Activated CD4-positive, alpha-beta T cell treated with anti-CD3 and anti-CD28 coated beads, Interleukin-2, amount 50 U/mL, for 4 hours (primary cell): ENCODE measurements around the gene ZNF775.

Experiments used
- DNase-seq, 2 experiments: peaks; one replicate each; pipeline ENCODE4 v3.0.0-alpha.2; 2020

The ZNF775 gene

GRCh38 chr7:150346922-150347321 lies 32.2 kb upstream of the ZNF775 start:
- DNase-seq = no peak

GRCh38 chr7:150351587-150352194 lies 27.4 kb upstream of the ZNF775 start:
- no peak for DNase-seq

DNA sequence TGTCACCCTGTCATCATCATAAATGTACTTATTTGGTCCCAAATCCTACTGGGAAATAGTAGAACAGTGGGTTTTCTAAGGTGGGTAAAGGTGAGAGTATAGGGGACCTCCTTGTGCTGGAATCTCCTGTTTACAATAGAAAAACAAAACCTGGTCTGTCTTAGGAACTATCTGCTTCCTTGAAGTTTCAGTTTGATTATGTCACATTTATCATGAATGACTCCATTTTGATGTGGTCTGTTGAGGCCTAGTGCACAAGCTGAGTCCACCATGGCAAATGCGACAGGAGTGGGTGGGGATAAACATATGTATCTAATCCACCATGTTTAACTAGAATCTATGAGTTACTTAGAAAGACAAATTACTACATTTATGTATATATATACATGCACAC lies 23.5 kb upstream of the ZNF775 start:
- DNase-seq = no peak

DNA sequence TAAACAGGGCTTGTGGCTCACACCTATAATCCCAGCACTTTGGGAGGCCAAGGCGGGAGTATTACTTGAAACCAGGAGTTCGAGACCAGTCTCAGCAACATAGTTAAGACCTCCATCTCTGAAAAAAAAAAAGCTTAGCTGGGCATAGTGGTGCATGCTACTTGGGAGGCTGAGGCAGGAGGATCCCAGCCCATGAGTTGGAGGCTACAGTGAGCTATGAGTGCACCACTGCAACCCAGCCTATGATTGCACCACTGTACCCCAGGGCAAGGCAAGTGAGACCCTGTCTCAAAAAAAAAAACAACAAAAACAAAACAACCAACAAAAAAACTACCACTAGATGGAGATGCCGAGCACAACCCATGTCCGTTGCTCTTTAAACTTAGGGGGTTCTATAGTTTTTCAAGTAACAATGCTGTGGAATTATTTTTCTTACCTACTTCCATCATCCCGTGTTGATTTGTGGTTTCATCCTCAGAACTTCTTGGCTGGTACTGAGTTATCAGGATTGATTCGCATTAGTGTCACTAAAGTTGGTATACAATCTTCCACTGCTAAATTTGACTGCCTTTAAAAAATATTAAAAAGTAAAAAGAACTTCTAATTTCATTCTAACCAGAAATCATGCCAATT lies 22.7 kb upstream of the ZNF775 start:
- no peak for DNase-seq

DNA sequence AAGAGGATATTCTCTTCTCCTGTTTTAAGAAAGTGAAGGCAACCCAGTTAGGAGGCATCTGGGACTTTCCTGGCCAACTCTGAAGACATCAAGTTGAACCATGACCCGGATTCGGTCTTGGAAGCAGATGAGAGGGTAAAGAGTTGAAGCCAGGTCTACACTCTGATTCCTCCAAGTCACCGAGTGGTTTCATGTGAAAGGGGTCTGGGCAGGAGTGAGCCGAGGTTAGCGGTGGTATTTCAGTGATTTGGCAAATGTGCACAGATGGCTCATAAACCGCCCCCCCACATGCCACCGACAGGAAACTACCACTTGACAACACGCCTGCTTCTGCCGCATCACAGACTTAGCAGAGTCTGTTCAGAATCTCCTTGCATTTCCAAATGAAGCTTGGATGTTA lies 21.9 kb upstream of the ZNF775 start:
- DNase-seq = peak; percentile 60 to 67

DNA sequence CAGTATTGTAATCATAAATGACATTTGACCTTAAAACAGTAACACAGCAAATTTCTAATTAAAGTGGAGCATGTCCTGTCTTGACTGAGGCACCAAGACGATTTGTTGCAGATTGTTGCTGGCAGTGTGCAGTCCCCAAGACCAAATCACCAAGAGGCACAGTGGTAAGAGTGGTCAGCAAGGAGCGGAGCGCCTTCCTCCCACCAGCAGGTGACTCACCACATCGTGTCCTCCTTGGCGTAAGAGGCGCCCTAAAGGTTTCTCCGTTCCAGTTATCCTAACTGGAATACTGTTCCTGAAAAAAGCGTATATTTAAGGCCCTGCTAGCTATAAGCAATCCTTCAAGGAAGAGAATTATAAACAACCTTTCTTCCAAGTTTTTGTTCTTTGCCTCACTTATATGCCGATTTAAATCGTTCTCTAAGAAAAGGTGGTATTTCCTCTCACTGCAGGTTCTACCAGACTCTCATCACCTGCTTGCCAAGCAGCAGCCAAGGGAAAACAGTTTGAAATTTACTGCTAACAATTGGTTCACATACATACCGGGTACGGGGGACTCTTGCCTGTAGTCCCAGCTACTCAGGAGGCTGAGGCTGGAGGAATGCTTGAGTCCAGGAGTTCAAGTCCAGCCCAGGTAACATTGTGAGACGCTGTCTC lies 21.2 kb upstream of the ZNF775 start:
- no peak for DNase-seq

DNA sequence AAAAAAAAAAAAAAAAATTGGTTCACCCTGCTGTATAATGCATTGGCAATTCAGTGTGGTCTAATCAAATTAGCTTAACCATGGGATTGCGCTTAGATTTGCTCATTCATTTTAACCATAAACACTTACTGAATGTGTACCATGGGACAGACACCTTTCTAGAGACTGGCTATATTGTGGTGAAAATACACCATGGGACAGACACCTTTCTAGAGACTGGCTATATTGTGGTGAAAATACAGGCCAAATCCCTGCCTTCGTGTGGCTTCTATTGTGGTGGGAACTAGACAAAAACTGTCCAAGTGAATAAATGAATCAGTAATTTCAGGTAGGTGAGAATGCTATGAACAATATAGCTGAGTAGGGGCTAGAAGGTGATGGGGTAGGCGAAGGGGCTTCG lies 20.7 kb upstream of the ZNF775 start:
- no peak for DNase-seq

- DNase-seq = no peak
Measured at GRCh38 chr7:150358988-150359621, 20.0 kb upstream of the ZNF775 start.

DNA sequence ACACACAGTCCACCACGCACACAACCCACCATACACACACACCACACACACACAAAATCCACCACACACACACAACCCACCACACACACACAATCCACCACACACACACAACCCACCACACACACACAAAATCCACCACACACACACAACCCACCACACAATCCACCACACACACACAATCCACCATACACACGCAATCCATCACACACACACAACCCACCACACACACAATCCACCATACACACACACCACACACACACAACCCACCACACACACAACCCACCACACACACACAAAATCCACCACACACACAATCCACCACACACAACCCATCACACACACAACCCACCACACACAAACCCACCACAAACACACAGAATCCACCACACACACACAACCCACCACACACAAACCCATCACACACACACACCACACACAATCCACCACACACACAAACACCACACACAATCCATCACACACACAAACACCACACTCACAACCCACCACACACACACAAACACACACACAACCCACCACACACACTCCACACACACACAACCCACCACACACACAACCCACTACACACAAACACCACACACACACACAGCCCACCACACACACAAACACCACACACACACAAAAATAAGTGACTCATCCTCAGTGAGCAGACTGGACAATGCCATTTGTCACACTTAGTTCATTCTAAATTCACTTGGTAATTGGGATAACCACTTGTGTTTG lies 19.3 kb upstream of the ZNF775 start:
- no peak for DNase-seq

GRCh38 chr7:150360363-150361058 lies 18.6 kb upstream of the ZNF775 start:
- no peak for DNase-seq

DNA sequence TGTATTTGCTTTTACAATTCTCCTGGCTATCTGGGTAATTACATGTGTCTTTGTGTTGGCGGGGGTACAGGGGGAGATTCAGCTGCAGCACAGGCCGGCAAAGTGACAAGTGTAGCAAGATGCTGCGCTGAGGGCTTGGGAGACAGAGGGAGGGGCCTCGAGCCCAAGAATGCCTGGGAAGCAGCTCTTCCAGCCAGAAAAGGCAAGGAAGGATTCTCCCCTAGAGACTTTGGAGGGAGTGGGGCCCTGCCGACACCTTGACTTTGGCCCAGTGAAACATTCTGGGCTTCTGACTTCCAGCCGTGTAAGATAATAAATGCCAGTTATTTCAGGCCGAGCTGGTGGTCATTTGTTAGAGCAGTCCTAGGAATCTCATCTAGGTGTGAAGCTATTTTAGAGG lies 17.7 kb upstream of the ZNF775 start:
- no peak for DNase-seq

- DNase-seq = no peak
Measured at GRCh38 chr7:150361807-150362621, 17.1 kb upstream of the ZNF775 start.

DNA sequence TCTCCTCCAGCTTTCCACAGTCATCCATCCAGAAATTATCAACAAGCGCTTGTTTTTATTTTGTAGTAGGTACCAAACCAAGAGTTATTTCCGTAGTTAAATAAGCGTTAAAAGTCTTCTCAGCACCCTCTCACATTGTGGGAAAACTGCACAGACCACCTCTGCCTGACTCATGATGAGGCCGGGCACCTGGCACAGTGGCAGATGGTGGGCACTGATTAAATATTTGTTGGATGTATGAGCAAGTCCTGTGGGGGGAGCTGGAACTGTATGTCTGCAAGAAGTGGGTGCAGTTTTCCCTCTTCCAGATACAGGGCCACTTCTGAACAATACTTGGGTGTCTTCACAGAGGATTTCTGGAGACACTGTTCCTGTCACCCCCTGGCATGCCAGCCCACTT lies 15.8 kb upstream of the ZNF775 start:
- DNase-seq = no peak

DNA sequence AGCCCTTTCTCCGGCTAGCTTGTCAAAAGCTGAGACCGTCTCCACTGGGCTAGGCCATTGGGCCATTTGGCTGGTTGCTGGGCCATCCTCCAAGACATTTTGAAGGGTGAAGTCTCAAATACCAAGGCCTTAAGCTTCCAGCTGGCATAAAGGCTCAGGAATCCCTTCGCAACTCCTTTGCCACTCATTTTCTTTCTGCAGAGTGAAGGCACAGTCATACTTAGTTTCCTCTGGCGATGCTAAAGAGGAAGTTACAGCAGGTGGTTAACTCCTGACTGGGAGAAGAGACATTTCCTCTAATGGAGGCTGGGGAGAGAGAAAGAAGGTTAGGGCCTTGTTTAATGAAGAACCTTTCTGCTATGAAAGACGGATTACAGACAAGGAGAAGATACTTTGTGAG lies 15.3 kb upstream of the ZNF775 start:
- no peak for DNase-seq

- DNase-seq = no peak
Measured at GRCh38 chr7:150365194-150365593, 13.9 kb upstream of the ZNF775 start.

DNA sequence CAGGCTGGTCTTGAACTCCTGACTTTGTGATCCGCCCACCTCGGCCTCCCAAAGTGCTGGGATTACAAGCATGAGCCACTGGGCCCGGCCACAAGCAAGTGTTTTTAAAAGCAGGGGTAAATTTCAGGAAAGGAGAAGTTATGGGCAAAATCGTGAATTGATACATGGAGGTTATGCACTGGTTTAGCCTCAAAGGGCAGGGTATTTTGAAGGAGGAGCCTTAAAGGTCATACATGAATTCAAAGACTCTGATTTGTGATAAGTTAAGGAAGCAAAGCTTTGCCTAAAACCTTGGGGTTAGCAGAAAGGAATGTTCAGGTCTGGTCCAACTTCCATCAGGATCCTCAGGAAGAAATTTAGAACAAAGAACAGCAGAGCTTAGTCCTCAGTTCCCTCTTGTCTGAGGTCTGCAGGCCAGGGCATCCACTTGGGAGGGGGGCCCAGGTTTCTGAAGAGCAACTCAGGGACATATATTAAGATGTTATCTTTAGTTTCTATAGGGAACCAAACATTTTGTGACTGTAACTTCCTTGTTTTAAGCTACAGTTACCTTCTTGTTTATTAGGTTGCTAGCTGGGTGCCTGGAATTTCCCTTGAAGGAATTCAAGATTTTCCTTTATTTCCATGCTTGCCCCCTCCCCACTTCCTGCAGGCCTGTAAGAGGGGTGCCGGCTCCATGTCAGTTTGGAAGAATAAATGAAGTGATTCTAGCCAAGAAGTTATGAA lies 13.3 kb upstream of the ZNF775 start:
- DNase-seq = no peak

- no peak for DNase-seq
Measured at GRCh38 chr7:150367677-150368095, 11.4 kb upstream of the ZNF775 start.

DNA sequence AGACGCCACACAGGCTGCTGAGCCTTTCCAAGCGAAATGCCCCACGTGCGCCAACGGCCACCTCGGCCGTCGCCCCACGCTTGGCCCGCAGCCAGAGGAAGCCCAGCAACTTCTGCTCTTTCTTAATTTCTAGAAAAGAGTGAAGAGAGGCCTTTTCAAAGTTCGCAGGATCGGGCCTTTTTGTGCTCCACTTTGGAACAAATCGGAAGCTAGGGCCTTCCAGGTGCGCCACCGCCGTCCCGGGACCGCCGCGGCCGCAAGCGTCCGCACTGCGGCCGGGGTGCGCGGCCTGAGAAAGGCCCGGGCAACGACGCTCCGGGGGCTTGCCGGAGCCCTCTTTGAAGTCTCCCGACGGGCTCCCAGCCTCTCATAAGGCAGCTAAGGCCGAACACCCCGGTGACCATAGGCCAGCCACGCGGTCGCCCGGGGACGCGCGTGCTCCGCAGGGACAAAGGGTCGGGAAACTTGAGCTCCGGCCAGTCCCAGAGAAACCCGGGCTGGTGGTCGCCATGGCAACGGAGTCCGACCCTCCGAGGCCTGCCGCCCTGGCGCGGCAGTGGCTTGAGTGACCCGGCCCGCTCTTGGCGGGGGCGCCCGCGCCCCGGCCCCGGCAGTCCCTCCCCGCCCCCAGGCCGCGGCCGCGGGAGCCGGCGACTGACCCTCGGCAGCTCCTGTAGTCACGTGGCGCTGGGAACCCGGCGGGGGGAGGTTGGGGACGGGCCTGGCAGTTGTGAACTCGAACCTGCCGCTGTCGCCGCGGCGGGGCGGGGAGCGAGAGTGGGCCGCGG lies 10.8 kb upstream of the ZNF775 start, which contains the start of gene REPIN1:
Gene REPIN1, plus strand, starts transcription at position 727 of the 788 bp plus-strand sequence. CDS start 890 bp downstream, outside the sequence.
- DNase-seq = peak; percentile 67 to 75

GRCh38 chr7:150368884-150369747 lies 10.0 kb upstream of the ZNF775 start:
- DNase-seq = peak; percentile 62 to 75
